ENCODE data around the gene CTNND2.

CTNND2 gene

GRCh38 chr5:11357928-11358327 lies 546.3 kb downstream of the CTNND2 start:
- no peaks in the 10 kb centered on the region for H3K4me1 ChIP-seq (ENCODE audit: insufficient read depth, insufficient read length)
- H3K9ac ChIP-seq (ENCODE audit: insufficient read length, low read depth) = no peak overlapping the region
- H3K4me3 ChIP-seq (ENCODE audit: insufficient read length, low read depth) = no peak overlapping the region
- no peak for DNase-seq (ENCODE audit: low read depth, low spot score)
- no peaks in the 10 kb centered on the region for H3K36me3 ChIP-seq (ENCODE audit: insufficient read depth, insufficient read length, low read length)
- H3K27me3 ChIP-seq (ENCODE audit: insufficient read depth, insufficient read length) = no peaks in the 10 kb centered on the region
- TF ChIP-seq ZNF274 (IDR thresholded peaks at IDR 0.05; ENCODE audit: low read depth, low read length) (no peak), YY1 (IDR thresholded peaks at IDR 0.05; ENCODE audit: insufficient read depth, insufficient read length) (no peak), SUZ12 (IDR thresholded peaks at IDR 0.05; ENCODE audit: extremely low read depth, insufficient read depth, insufficient read length) (no peak)
- no peaks in the 10 kb centered on the region for H3K9me3 ChIP-seq (ENCODE audit: insufficient read depth, low read length)

- Histone ChIP-seq H3K4me3 (ENCODE audit: insufficient read length, low read depth) (no peak overlapping the region), H3K36me3 (ENCODE audit: insufficient read depth, insufficient read length, low read length) (no peaks in the 10 kb centered on the region), H3K4me1 (ENCODE audit: insufficient read depth, insufficient read length) (no peaks in the 10 kb centered on the region), H3K9me3 (ENCODE audit: insufficient read depth, low read length) (no peaks in the 10 kb centered on the region), H3K27me3 (ENCODE audit: insufficient read depth, insufficient read length) (no peaks in the 10 kb centered on the region), H3K9ac (ENCODE audit: insufficient read length, low read depth) (no peak overlapping the region)
- no peak for TF ChIP-seq SUZ12 (IDR thresholded peaks at IDR 0.05; ENCODE audit: extremely low read depth, insufficient read depth, insufficient read length)
- TF ChIP-seq YY1 (IDR thresholded peaks at IDR 0.05; ENCODE audit: insufficient read depth, insufficient read length) = no peak
- no peak for TF ChIP-seq ZNF274 (IDR thresholded peaks at IDR 0.05; ENCODE audit: low read depth, low read length)
- DNase-seq (ENCODE audit: low read depth, low spot score) = no peak
These were observed 548.8 kb downstream of the CTNND2 start for GRCh38 chr5:11355491-11355890.

- Histone ChIP-seq H3K4me1 (ENCODE audit: insufficient read depth, insufficient read length) (no peaks in the 10 kb centered on the region), H3K9ac (ENCODE audit: insufficient read length, low read depth) (no peak overlapping the region), H3K9me3 (ENCODE audit: insufficient read depth, low read length) (no peaks in the 10 kb centered on the region), H3K27me3 (ENCODE audit: insufficient read depth, insufficient read length) (no peaks in the 10 kb centered on the region), H3K36me3 (ENCODE audit: insufficient read depth, insufficient read length, low read length) (no peaks in the 10 kb centered on the region), H3K4me3 (ENCODE audit: insufficient read length, low read depth) (no peak overlapping the region)
- no peak for TF ChIP-seq ZNF274 (IDR thresholded peaks at IDR 0.05; ENCODE audit: low read depth, low read length)
- TF ChIP-seq YY1 (IDR thresholded peaks at IDR 0.05; ENCODE audit: insufficient read depth, insufficient read length) = no peak
- no peak for TF ChIP-seq SUZ12 (IDR thresholded peaks at IDR 0.05; ENCODE audit: extremely low read depth, insufficient read depth, insufficient read length)
- no peak for DNase-seq (ENCODE audit: low read depth, low spot score)
These were observed 557.9 kb downstream of the CTNND2 start for GRCh38 chr5:11346336-11346735.

- DNase-seq (ENCODE audit: low read depth, low spot score) = no peak
- TF ChIP-seq ZNF274 (IDR thresholded peaks at IDR 0.05; ENCODE audit: low read depth, low read length) (no peak), SUZ12 (IDR thresholded peaks at IDR 0.05; ENCODE audit: extremely low read depth, insufficient read depth, insufficient read length) (no peak), YY1 (IDR thresholded peaks at IDR 0.05; ENCODE audit: insufficient read depth, insufficient read length) (no peak)
These were observed 568.1 kb downstream of the CTNND2 start for GRCh38 chr5:11335881-11336760.

GRCh38 chr5:11334404-11334803 lies 569.8 kb downstream of the CTNND2 start:
- no peaks in the 10 kb centered on the region for H3K9me3 ChIP-seq (ENCODE audit: insufficient read depth, low read length)
- no peak overlapping the region for H3K9ac ChIP-seq (ENCODE audit: insufficient read length, low read depth)
- H3K4me1 ChIP-seq (ENCODE audit: insufficient read depth, insufficient read length) = no peaks in the 10 kb centered on the region
- no peaks in the 10 kb centered on the region for H3K27me3 ChIP-seq (ENCODE audit: insufficient read depth, insufficient read length)
- H3K4me3 ChIP-seq (ENCODE audit: insufficient read length, low read depth) = no peak overlapping the region
- no peaks in the 10 kb centered on the region for H3K36me3 ChIP-seq (ENCODE audit: insufficient read depth, insufficient read length, low read length)
- TF ChIP-seq SUZ12 (IDR thresholded peaks at IDR 0.05; ENCODE audit: extremely low read depth, insufficient read depth, insufficient read length) = no peak
- no peak for TF ChIP-seq ZNF274 (IDR thresholded peaks at IDR 0.05; ENCODE audit: low read depth, low read length)
- DNase-seq (ENCODE audit: low read depth, low spot score) = no peak

More at GRCh38 chr5:11335881-11336760, 568.1 kb downstream of the CTNND2 start:
- Histone ChIP-seq H3K9me3 (ENCODE audit: insufficient read depth, low read length) (no peaks in the 10 kb centered on the region), H3K27me3 (ENCODE audit: insufficient read depth, insufficient read length) (no peaks in the 10 kb centered on the region), H3K4me1 (ENCODE audit: insufficient read depth, insufficient read length) (no peaks in the 10 kb centered on the region), H3K4me3 (ENCODE audit: insufficient read length, low read depth) (no peak overlapping the region), H3K36me3 (ENCODE audit: insufficient read depth, insufficient read length, low read length) (no peaks in the 10 kb centered on the region), H3K9ac (ENCODE audit: insufficient read length, low read depth) (no peak overlapping the region)

- TF ChIP-seq ZNF274 (IDR thresholded peaks at IDR 0.05; ENCODE audit: low read depth, low read length) (no peak), SUZ12 (IDR thresholded peaks at IDR 0.05; ENCODE audit: extremely low read depth, insufficient read depth, insufficient read length) (no peak), YY1 (IDR thresholded peaks at IDR 0.05; ENCODE audit: insufficient read depth, insufficient read length) (no peak)
- Histone ChIP-seq H3K9ac (ENCODE audit: insufficient read length, low read depth) (no peak overlapping the region), H3K9me3 (ENCODE audit: insufficient read depth, low read length) (no peaks in the 10 kb centered on the region), H3K36me3 (ENCODE audit: insufficient read depth, insufficient read length, low read length) (no peaks in the 10 kb centered on the region), H3K27me3 (ENCODE audit: insufficient read depth, insufficient read length) (no peaks in the 10 kb centered on the region), H3K4me1 (ENCODE audit: insufficient read depth, insufficient read length) (no peaks in the 10 kb centered on the region), H3K4me3 (ENCODE audit: insufficient read length, low read depth) (no peak overlapping the region)
- DNase-seq (ENCODE audit: low read depth, low spot score) = no peak
These were observed 574.6 kb downstream of the CTNND2 start for GRCh38 chr5:11329679-11330078.

GRCh38 chr5:11324521-11325289 lies 579.5 kb downstream of the CTNND2 start:
- TF ChIP-seq ZNF274 (IDR thresholded peaks at IDR 0.05; ENCODE audit: low read depth, low read length) = no peak
- TF ChIP-seq YY1 (IDR thresholded peaks at IDR 0.05; ENCODE audit: insufficient read depth, insufficient read length) = no peak
- no peak for TF ChIP-seq SUZ12 (IDR thresholded peaks at IDR 0.05; ENCODE audit: extremely low read depth, insufficient read depth, insufficient read length)

More at GRCh38 chr5:11324521-11325289, 579.5 kb downstream of the CTNND2 start:
- Histone ChIP-seq H3K9ac (ENCODE audit: insufficient read length, low read depth) (no peak overlapping the region), H3K27me3 (ENCODE audit: insufficient read depth, insufficient read length) (no peaks in the 10 kb centered on the region), H3K36me3 (ENCODE audit: insufficient read depth, insufficient read length, low read length) (no peaks in the 10 kb centered on the region), H3K4me3 (ENCODE audit: insufficient read length, low read depth) (no peak overlapping the region), H3K9me3 (ENCODE audit: insufficient read depth, low read length) (no peaks in the 10 kb centered on the region), H3K4me1 (ENCODE audit: insufficient read depth, insufficient read length) (no peaks in the 10 kb centered on the region)
- no peak for DNase-seq (ENCODE audit: low read depth, low spot score)
